IMR-90 (cell line): ENCODE data around the gene PPM1J. TPM values are rescaled to one million over a fixed set of nuclear protein-coding genes. Genes with fewer than 3 reads are reported as not detected.

Experiments used
- ATAC-seq: fragments of 200-7000 bp; cut with Tn5 transposase; 2 replicates; pipeline ENCODE4 v1.9.1; 2020; ENCODE audit warnings: low read depth, mild to moderate bottlenecking, moderate library complexity
- BruUV-seq: library from RNA; stranded (reverse); fragments of 400-500 nt; replicated peaks from 2 replicates; lab custom pipeline; 2021; lab: Mats Ljungman, UMichigan
- CTCF ChIA-PET: fragments of 300-600 bp; formaldehyde crosslinking; extraction: SDS; loops from one replicate; lab custom pipeline; 2021; ENCODE audit warnings: antibody characterized with exemption; lab: Yijun Ruan, JAX
- POLR2A ChIA-PET: fragments of 300-600 bp; sonication (Branson Sonifier 250); formaldehyde crosslinking; loops from one replicate; lab custom pipeline; 2022; ENCODE audit warnings: antibody characterized with exemption; ENCODE audit not compliant: unreplicated experiment; lab: Charles Lee
- DNase-seq: peaks from one replicate; pipeline ENCODE4 v3.0.0; 2013
- H2AFZ ChIP-seq: replicated peaks from 2 replicates; pipeline ENCODE3; 2013; ENCODE audit warnings: low read length, mild to moderate bottlenecking; ENCODE audit not compliant: poor library complexity
- H2AK5ac ChIP-seq: 2 replicates; pipeline ENCODE4 v1.6.1; 2013; ENCODE audit warnings: low read depth, low read length, inconsistent platforms
- H2AK9ac ChIP-seq: replicated peaks from 2 replicates; pipeline ENCODE3; 2013; ENCODE audit warnings: mild to moderate bottlenecking, low read depth, low read length, moderate library complexity; ENCODE audit not compliant: poor library complexity
- H2BK120ac ChIP-seq: 2 replicates; pipeline ENCODE4 v1.6.1; 2013; ENCODE audit warnings: low read depth, low read length, inconsistent platforms
- H2BK15ac ChIP-seq: 3 replicates; pipeline ENCODE4 v1.6.1; 2013; ENCODE audit warnings: low read depth, low read length, inconsistent platforms
- H2BK20ac ChIP-seq: 2 replicates; pipeline ENCODE4 v1.6.1; 2013; ENCODE audit warnings: low read depth, mild to moderate bottlenecking, inconsistent platforms, low read length, moderate library complexity
- H2BK5ac ChIP-seq: 2 replicates; pipeline ENCODE4 v1.6.1; 2013; ENCODE audit warnings: mild to moderate bottlenecking, low read depth, low read length, inconsistent platforms; ENCODE audit not compliant: poor library complexity, severe bottlenecking
- H3K14ac ChIP-seq: replicated peaks from 2 replicates; pipeline ENCODE4 v1.6.1; 2013; ENCODE audit warnings: low read depth, low read length, inconsistent platforms
- H3K18ac ChIP-seq: 2 replicates; pipeline ENCODE4 v1.6.1; 2013; ENCODE audit warnings: low read depth, low read length, control low read depth
- H3K23ac ChIP-seq: 2 replicates; pipeline ENCODE4 v1.6.1; 2013; ENCODE audit warnings: low read depth, low read length, inconsistent platforms
- H3K27ac ChIP-seq: 2 replicates; pipeline ENCODE4 v1.5.1; 2013; ENCODE audit warnings: mild to moderate bottlenecking, control low read depth, low read length; ENCODE audit not compliant: insufficient read depth
- H3K27me3 ChIP-seq: 2 replicates; pipeline ENCODE4 v1.6.1; 2013; ENCODE audit warnings: low read length; ENCODE audit not compliant: control insufficient read depth, insufficient read depth
- H3K36me3 ChIP-seq: 2 replicates; pipeline ENCODE4 v1.6.1; 2013; ENCODE audit warnings: low read length, mixed read lengths; ENCODE audit not compliant: control insufficient read depth, insufficient read depth
- H3K4ac ChIP-seq: 2 replicates; pipeline ENCODE4 v1.6.1; 2013; ENCODE audit warnings: low read depth, low read length, inconsistent platforms
- H3K4me1 ChIP-seq: 2 replicates; pipeline ENCODE4 v1.6.1; 2013; ENCODE audit warnings: low read length, mixed read lengths; ENCODE audit not compliant: control insufficient read depth, insufficient read depth
- H3K4me2 ChIP-seq: 2 replicates; pipeline ENCODE4 v1.6.1; 2013; ENCODE audit warnings: low read depth, mild to moderate bottlenecking, control low read depth, low read length, moderate library complexity
- H3K4me3 ChIP-seq: 2 replicates; pipeline ENCODE4 v1.5.1; 2013; ENCODE audit warnings: low read depth, mild to moderate bottlenecking, control low read depth, low read length, moderate library complexity; ENCODE audit not compliant: insufficient read depth
- H3K56ac ChIP-seq: 2 replicates; pipeline ENCODE4 v1.6.1; 2013; ENCODE audit warnings: low read length, inconsistent platforms; ENCODE audit not compliant: insufficient read depth; ENCODE audit errors: extremely low read depth
- H3K79me1 ChIP-seq, 2 experiments: 2 replicates each; pipeline ENCODE4 v1.6.1; 2013; ENCODE audit warnings: low read length in 2 of 2, inconsistent platforms in 1 of 2, low read depth in 1 of 2
- H3K9ac ChIP-seq: 2 replicates; pipeline ENCODE4 v1.6.1; 2013; ENCODE audit warnings: low read depth, low read length, control low read depth
- H3K9me1 ChIP-seq: 2 replicates; pipeline ENCODE4 v1.6.1; 2013; ENCODE audit warnings: low read length, inconsistent platforms; ENCODE audit not compliant: insufficient read depth
- H3K9me3 ChIP-seq: 2 replicates; pipeline ENCODE4 v1.6.1; 2013; ENCODE audit warnings: low read length; ENCODE audit not compliant: control insufficient read depth, insufficient read depth
- H4K20me1 ChIP-seq: 2 replicates; pipeline ENCODE4 v1.6.1; 2013; ENCODE audit warnings: low read length, inconsistent platforms; ENCODE audit not compliant: insufficient read depth
- H4K5ac ChIP-seq: 2 replicates; pipeline ENCODE4 v1.6.1; 2013; ENCODE audit warnings: mild to moderate bottlenecking, low read depth, low read length, control low read depth
- H4K8ac ChIP-seq, 2 experiments: 2 replicates each; pipeline ENCODE4 v1.6.1; 2013; ENCODE audit warnings: low read depth in 2 of 2, low read length in 2 of 2, control low read depth in 1 of 2, inconsistent platforms in 1 of 2
- H4K91ac ChIP-seq: 2 replicates; pipeline ENCODE4 v1.6.1; 2013; ENCODE audit warnings: low read depth, low read length, inconsistent platforms; ENCODE audit not compliant: insufficient read depth
- BHLHE40 ChIP-seq: fragments of 150-350 bp; IDR thresholded peaks from 2 replicates; pipeline ENCODE4 v1.6.1; 2016; ENCODE audit warnings: mild to moderate bottlenecking, low read depth, low read length
- CEBPB ChIP-seq: IDR thresholded peaks from 2 replicates; pipeline ENCODE4 v1.6.1; 2012; ENCODE audit warnings: low read depth, low read length, improper control_type of control experiment
- FOS ChIP-seq: fragments of 150-350 bp; IDR thresholded peaks from 2 replicates; pipeline ENCODE4 v1.6.1; 2016; ENCODE audit warnings: low read depth, low read length
- MAZ ChIP-seq: IDR thresholded peaks from 2 replicates; pipeline ENCODE4 v1.6.1; 2012; ENCODE audit warnings: low read depth, mild to moderate bottlenecking, low read length, improper control_type of control experiment, moderate library complexity, borderline replicate concordance
- NFE2L2 ChIP-seq: fragments of 150-350 bp; IDR thresholded peaks from 2 replicates; pipeline ENCODE4 v1.6.1; 2016; ENCODE audit warnings: low read depth, mild to moderate bottlenecking, low read length
- POLR2A ChIP-seq: IDR thresholded peaks from 2 replicates; pipeline ENCODE4 v1.6.1; 2012; ENCODE audit warnings: mild to moderate bottlenecking, low read depth, low read length
- RCOR1 ChIP-seq: IDR thresholded peaks from 2 replicates; pipeline ENCODE4 v1.6.1; 2012; ENCODE audit warnings: mild to moderate bottlenecking, low read length, improper control_type of control experiment; ENCODE audit not compliant: insufficient replicate concordance
- RFX5 ChIP-seq: IDR thresholded peaks from 2 replicates; pipeline ENCODE4 v1.8.0; 2012; ENCODE audit warnings: low read depth, mild to moderate bottlenecking, low read length, moderate library complexity
- SMC3 ChIP-seq: fragments of 150-350 bp; IDR thresholded peaks from 2 replicates; pipeline ENCODE4 v1.6.1; 2016; ENCODE audit warnings: low read depth, mild to moderate bottlenecking, antibody characterized with exemption, low read length, moderate library complexity
- WGBS, 2 experiments: methylation state at CpG; one replicate each; pipeline versions ENCODE4 v1.1.5 to v1.1.7; 2013; ENCODE audit warnings: missing lambda C conversion rate in 2 of 2; ENCODE audit not compliant: insufficient read length in 1 of 2; ENCODE audit errors: extremely low coverage in 2 of 2; 5-methylcytosine and 5-hydroxymethylcytosine counted together
- dilution Hi-C: fragments of 300-500 bp; cut with HindIII; formaldehyde crosslinking; loops from one replicate; pipeline ENCODE4 v1.14.3; 2018; ENCODE audit warnings: low sequenced_read_pairs; ENCODE audit not compliant: unreplicated experiment
- in situ Hi-C: fragments of 300-500 bp; cut with MboI; formaldehyde crosslinking; loops from 3 replicates; pipeline ENCODE4 v1.14.3; 2019; ENCODE audit warnings: low sequenced_read_pairs, inconsistent platforms, mixed read lengths
- intact Hi-C: fragments of 100-400 bp; cut with micrococcal nuclease; formaldehyde crosslinking; loops from 2 replicates; pipeline ENCODE4 v1.10.0; 2022
- polyA plus RNA-seq, 3 experiments: library from polyadenylated mRNA; depleted of rRNA; stranded (reverse); fragments of >200 nt; gene quantifications; 2 replicates each; pipeline ENCODE4 v1.2.3, GENCODE V29; 2012; ENCODE audit warnings: low replicate concordance in 1 of 3
- total RNA-seq: library from RNA; depleted of rRNA; stranded (reverse); fragments of >200 nt; gene quantifications from 2 replicates; pipeline ENCODE4 v1.2.3, GENCODE V29; 2012
- TF ChIP-seq, protein P1 (sequence below): fragments of 150-350 bp; IDR thresholded peaks from 2 replicates; pipeline ENCODE4 v1.6.1; 2017; ENCODE audit warnings: mild to moderate bottlenecking, antibody characterized with exemption, low read length, low read depth

PPM1J gene
- total and polyA plus RNA-seq, 2 of the 4 experiments (the other 2 are of a cell fraction): 1.8 to 2.4 TPM

DNA sequence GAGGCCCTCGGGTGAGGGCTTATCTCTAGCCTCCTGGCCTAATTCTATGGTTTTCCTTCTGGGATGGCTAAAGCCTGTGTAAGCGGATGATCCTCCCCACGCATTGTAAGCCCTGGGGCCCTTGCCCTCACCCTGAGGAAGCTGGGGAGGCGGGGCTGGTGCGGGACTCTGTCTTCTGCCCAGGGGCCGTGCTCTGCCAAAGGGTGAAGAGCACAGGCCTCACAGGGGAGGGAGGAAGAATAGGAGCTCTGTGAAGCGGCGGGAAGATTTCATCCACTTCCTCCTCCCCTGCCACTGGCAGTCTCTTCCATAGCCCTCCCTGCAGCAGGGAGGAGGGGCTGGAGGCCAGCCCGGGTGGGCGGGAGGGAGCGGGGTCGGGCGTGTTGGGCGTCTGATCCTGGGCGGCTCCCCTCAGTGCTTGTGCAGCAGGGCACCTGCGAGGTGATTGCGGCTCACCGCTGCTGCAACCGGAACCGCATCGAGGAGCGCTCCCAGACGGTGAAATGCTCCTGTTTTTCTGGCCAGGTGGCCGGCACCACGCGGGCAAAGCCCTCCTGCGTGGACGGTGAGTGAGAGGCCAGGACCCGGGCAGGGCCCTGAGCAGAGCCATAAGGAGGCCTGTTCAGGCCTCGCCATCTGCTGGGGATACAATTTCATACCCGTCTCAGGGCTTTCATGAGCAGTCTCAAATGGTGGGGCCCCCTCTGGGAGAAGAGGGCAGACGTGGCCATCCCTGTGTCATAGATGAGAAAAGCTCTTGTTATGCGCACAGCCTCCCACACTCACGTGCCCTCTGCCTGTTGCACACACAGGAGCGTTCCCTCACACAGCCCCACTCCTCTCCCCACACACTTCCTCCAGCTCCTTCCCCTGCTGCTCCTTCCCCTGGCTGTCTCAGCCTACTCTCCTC lies 7.7 kb upstream of the PPM1J start:
- DNase-seq (peak; percentile 77), ATAC-seq (peak; percentile 32)
- no TSS peak for BruUV-seq
- Histone ChIP-seq H4K20me1 (no peaks in the 10 kb centered on the region), H3K36me3 (no peaks in the 10 kb centered on the region), H4K91ac (no peak overlapping the region; the same call in 1 of the 2 replicates), H3K4ac (peak overlapping the region; percentile 28; the same call in 1 of the 2 replicates), H2AFZ (peak overlapping the region; percentile 88), H4K8ac (peak overlapping the region; percentile 35 to 56; a peak in 3 of 4 replicates), H2AK5ac (peak overlapping the region; percentile 80), H3K18ac (peak overlapping the region; percentile 39), H2AK9ac (peak overlapping the region; percentile 82), H2BK120ac (peak overlapping the region; percentile 62; the same call in 1 of the 2 replicates), H2BK15ac (peak overlapping the region; percentile 28; the same call in 1 of the 3 replicates), H3K27ac (no peak overlapping the region), H3K4me2 (no peak overlapping the region; the same call in 1 of the 2 replicates), H3K14ac (peak overlapping the region; percentile 37), H3K9me1 (peaks cover 4% of the 10 kb centered on the region), H3K9me3 (no peaks in the 10 kb centered on the region), H3K4me1 (peaks cover 10% of the 10 kb centered on the region), H3K23ac (peak overlapping the region; percentile 38; the same call in 1 of the 2 replicates), H3K56ac (no peak overlapping the region), H3K4me3 (no peak overlapping the region), H4K5ac (peak overlapping the region; percentile 83), H2BK5ac (peak overlapping the region; percentile 9), H3K27me3 (peaks cover 4% of the 10 kb centered on the region; the same call in 1 of the 2 replicates), H3K79me1 (no peaks in the 10 kb centered on the region), H3K9ac (no peak overlapping the region; the same call in 1 of the 2 replicates), H2BK20ac (no peak overlapping the region)
- POLR2A ChIA-PET: no interaction called here
- dilution Hi-C loops (no loop called here), in situ Hi-C loops (loop anchor here (10.0 to 25.0 kb wide), 2 partner anchors 322 to 964 kb away; no protein-coding TSS in a partner anchor), intact Hi-C loops (no loop called here)
- CTCF ChIA-PET: interaction anchor here (1.0 to 1.4 kb wide), 3 partner anchors 81 to 350 kb away, joined by 3 to 4 read pairs (median 4); partner anchors contain the start of gene LRIG2
- TF ChIP-seq NFE2L2 (no peak), FOS (0 out of 2 replicates have a peak, but pooled peaks have one; percentile 18), CEBPB (0 out of 2 replicates have a peak, but pooled peaks have one; percentile 16), RCOR1 (no peak), MAZ (peak; percentile 41; the same call in 1 of the 2 replicates), BHLHE40 (peak; percentile 98), POLR2A (0 out of 2 replicates have a peak, but pooled peaks have one; percentile 30), RFX5 (no peak), SMC3 (peak; percentile 8; the same call in 1 of the 2 replicates)
- TF ChIP-seq, protein P1, sequence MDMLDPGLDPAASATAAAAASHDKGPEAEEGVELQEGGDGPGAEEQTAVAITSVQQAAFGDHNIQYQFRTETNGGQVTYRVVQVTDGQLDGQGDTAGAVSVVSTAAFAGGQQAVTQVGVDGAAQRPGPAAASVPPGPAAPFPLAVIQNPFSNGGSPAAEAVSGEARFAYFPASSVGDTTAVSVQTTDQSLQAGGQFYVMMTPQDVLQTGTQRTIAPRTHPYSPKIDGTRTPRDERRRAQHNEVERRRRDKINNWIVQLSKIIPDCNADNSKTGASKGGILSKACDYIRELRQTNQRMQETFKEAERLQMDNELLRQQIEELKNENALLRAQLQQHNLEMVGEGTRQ: peak; percentile 61; the same call in 1 of the 2 replicates
- WGBS, 2 experiments: 11% methylated on average over 17 of the region's 35 CpGs; no CpG with 5 or more reads in 1 of the 2 experiments
